ENCODE measurements around the gene GAPDHS. TPM values are rescaled to one million over a fixed set of nuclear protein-coding genes. Genes with fewer than 3 reads are reported as not detected.

GAPDHS gene
- total and polyA plus RNA-seq, 2 of the 4 experiments (the other 2 are of a cell fraction), result not detected

DNA sequence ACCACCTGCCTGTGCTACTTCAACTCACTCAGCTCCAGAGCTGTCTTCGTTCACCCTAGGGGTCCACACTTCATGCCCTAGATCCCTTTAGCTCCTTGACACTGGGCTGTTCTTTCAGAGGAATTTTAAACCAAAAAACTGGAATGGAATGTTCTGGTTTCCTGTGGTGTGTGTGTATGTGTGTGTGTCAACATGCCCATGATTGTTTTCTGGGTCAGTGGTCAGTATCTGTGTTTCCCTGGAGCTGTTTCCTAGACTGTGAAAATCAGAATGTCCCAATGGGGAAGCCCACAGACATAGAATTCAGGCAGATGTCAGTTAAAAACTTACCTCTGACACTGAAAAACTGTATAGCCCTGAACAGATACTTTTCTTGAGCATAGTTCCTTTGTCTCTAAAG lies 54.1 kb downstream of the GAPDHS start:
- Histone ChIP-seq H3K4ac (ENCODE audit: low read depth, low read length) (no peak overlapping the region), H2BK120ac (ENCODE audit: low read depth, low read length) (no peak overlapping the region), H3K9me3 (ENCODE audit: control insufficient read depth, insufficient read depth, low read length) (no peaks in the 10 kb centered on the region; the same call in 1 of the 2 replicates), H3K36me3 (ENCODE audit: control insufficient read depth, insufficient read depth, low read length) (no peaks in the 10 kb centered on the region), H2AK5ac (ENCODE audit: low read depth, low read length) (no peak overlapping the region), H3K79me1 (ENCODE audit: low read depth in 1 of 2, low read length in 2 of 2) (no peaks in the 10 kb centered on the region), H4K8ac (ENCODE audit: low read depth in 2 of 2, low read length in 2 of 2) (no peak overlapping the region), H2AFZ (replicated peaks; ENCODE audit: low read length, poor library complexity) (no peak overlapping the region), H3K23ac (ENCODE audit: low read depth, low read length) (no peak overlapping the region), H3K14ac (replicated peaks; ENCODE audit: low read depth, low read length) (no peak overlapping the region), H3K9me1 (ENCODE audit: insufficient read depth, low read length) (no peaks in the 10 kb centered on the region), H4K91ac (ENCODE audit: insufficient read depth, low read depth, low read length) (no peak overlapping the region), H3K27ac (ENCODE audit: insufficient read depth, low read length) (no peak overlapping the region), H3K27me3 (ENCODE audit: control insufficient read depth, insufficient read depth, low read length) (peaks cover 4% of the 10 kb centered on the region), H3K4me1 (ENCODE audit: control insufficient read depth, insufficient read depth, low read length) (no peaks in the 10 kb centered on the region), H4K5ac (ENCODE audit: low read depth, low read length) (no peak overlapping the region), H4K20me1 (ENCODE audit: insufficient read depth, low read length) (no peaks in the 10 kb centered on the region), H3K56ac (ENCODE audit: extremely low read depth, insufficient read depth, low read length) (no peak overlapping the region), H3K4me3 (ENCODE audit: insufficient read depth, low read depth, low read length) (no peak overlapping the region), H2BK15ac (ENCODE audit: low read depth, low read length) (no peak overlapping the region), H3K4me2 (ENCODE audit: low read depth, low read length) (no peak overlapping the region), H2AK9ac (replicated peaks; ENCODE audit: low read depth, low read length, poor library complexity) (no peak overlapping the region), H2BK20ac (ENCODE audit: low read depth, low read length) (no peak overlapping the region), H3K9ac (ENCODE audit: low read depth, low read length) (no peak overlapping the region), H2BK5ac (ENCODE audit: low read depth, low read length, poor library complexity, severe bottlenecking) (no peak overlapping the region), H3K18ac (ENCODE audit: low read depth, low read length) (no peak overlapping the region)
- no peak for TF ChIP-seq BHLHE40 (IDR thresholded peaks at IDR 0.05; ENCODE audit: low read depth, low read length)
- no peak for TF ChIP-seq RAD21 (IDR thresholded peaks at IDR 0.05; ENCODE audit: low read length)
- no peak for TF ChIP-seq SMC3 (IDR thresholded peaks at IDR 0.05; ENCODE audit: low read depth, low read length)
- no peak for TF ChIP-seq CTCF (conservative IDR thresholded peaks at IDR 0.05; ENCODE audit: low read depth, low read length)
- no peak for TF ChIP-seq FOS (IDR thresholded peaks at IDR 0.05; ENCODE audit: low read depth, low read length)
- TF ChIP-seq RCOR1 (IDR thresholded peaks at IDR 0.05; ENCODE audit: insufficient replicate concordance, low read length), result no peak
- no peak for TF ChIP-seq MAZ (IDR thresholded peaks at IDR 0.05; ENCODE audit: borderline replicate concordance, low read depth, low read length)
- TF ChIP-seq CHD1 (IDR thresholded peaks at IDR 0.05; ENCODE audit: low read depth, low read length), result no peak
- TF ChIP-seq CEBPB (IDR thresholded peaks at IDR 0.05; ENCODE audit: low read depth, low read length), result no peak
- no peak for TF ChIP-seq POLR2A (IDR thresholded peaks at IDR 0.05; ENCODE audit: low read depth, low read length)
- TF ChIP-seq, protein P1, sequence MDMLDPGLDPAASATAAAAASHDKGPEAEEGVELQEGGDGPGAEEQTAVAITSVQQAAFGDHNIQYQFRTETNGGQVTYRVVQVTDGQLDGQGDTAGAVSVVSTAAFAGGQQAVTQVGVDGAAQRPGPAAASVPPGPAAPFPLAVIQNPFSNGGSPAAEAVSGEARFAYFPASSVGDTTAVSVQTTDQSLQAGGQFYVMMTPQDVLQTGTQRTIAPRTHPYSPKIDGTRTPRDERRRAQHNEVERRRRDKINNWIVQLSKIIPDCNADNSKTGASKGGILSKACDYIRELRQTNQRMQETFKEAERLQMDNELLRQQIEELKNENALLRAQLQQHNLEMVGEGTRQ (IDR thresholded peaks at IDR 0.05; ENCODE audit: low read depth, low read length), result no peak
- no peak for TF ChIP-seq RFX5 (IDR thresholded peaks at IDR 0.05; ENCODE audit: low read depth, low read length)
- no peak for TF ChIP-seq NFE2L2 (IDR thresholded peaks at IDR 0.05; ENCODE audit: low read depth, low read length)
- no peak for TF ChIP-seq MAFK (IDR thresholded peaks at IDR 0.05; ENCODE audit: low read depth, low read length)
- ChIA-PET POLR2A (ENCODE audit: unreplicated experiment) (no interaction called here), CTCF (no interaction called here)
- DNase-seq (no peak), ATAC-seq (ENCODE audit: low read depth) (no peak)
- BruUV-seq (replicated peaks), result no TSS peak
- WGBS, 2 experiments (ENCODE audit: extremely low coverage in 2 of 2, insufficient read length in 1 of 2), result no CpG with 5 or more reads among the region's 1 CpG
- intact Hi-C loops (cut with micrococcal nuclease), result no loop called here
- in situ Hi-C loops (cut with MboI; ENCODE audit: low sequenced_read_pairs), result loop anchor here (25.0 kb wide), 1 partner anchor 250 kb away; the partner anchor contains the start of genes CD22 and FFAR1
- dilution Hi-C loops (cut with HindIII; ENCODE audit: low sequenced_read_pairs, unreplicated experiment), result no loop called here
